EH (cell line): Measurements from ENCODE around the gene LCLAT1.
"Not testable (repeated sequence)": the region's sequence is repeated elsewhere in the genome, so short reads cannot be mapped to it uniquely, and the experiment has no call there.

ENCODE experiments used
- DNase-seq: peaks from one replicate; pipeline ENCODE4 v3.0.0-alpha.2; 2015; ENCODE audit warnings: low read depth

The LCLAT1 gene

GRCh38 chr2:30455114-30455738, 8.2 kb downstream of the LCLAT1 start:
- DNase-seq, result peak; percentile 48

- DNase-seq, result no peak
These were observed 9.1 kb downstream of the LCLAT1 start for GRCh38 chr2:30456106-30456505.

- DNase-seq, result no peak
These were observed 9.5 kb downstream of the LCLAT1 start for GRCh38 chr2:30456579-30456978.

- DNase-seq, result no peak
These were observed 10.2 kb downstream of the LCLAT1 start for GRCh38 chr2:30457296-30457695.

- DNase-seq, result no peak
These were observed 12.1 kb downstream of the LCLAT1 start for GRCh38 chr2:30459140-30459539.

GRCh38 chr2:30462131-30462857, 15.2 kb downstream of the LCLAT1 start:
- no peak for DNase-seq

GRCh38 chr2:30463535-30463934, 16.5 kb downstream of the LCLAT1 start:
- no peak for DNase-seq

GRCh38 chr2:30464544-30465170, 17.6 kb downstream of the LCLAT1 start:
- DNase-seq, result no peak

GRCh38 chr2:30465171-30465545, 18.1 kb downstream of the LCLAT1 start:
- no peak for DNase-seq

- no peak for DNase-seq
These were observed 19.2 kb downstream of the LCLAT1 start for GRCh38 chr2:30466216-30466615.

- DNase-seq, result not testable (repeated sequence)
These were observed 20.2 kb downstream of the LCLAT1 start for GRCh38 chr2:30467062-30467826.

GRCh38 chr2:30470426-30470825, 23.4 kb downstream of the LCLAT1 start:
- peak; percentile 42 for DNase-seq

- DNase-seq, result no peak
These were observed 25.3 kb downstream of the LCLAT1 start for GRCh38 chr2:30472326-30472725.

GRCh38 chr2:30475542-30475941, 28.5 kb downstream of the LCLAT1 start:
- no peak for DNase-seq

- DNase-seq, result no peak
These were observed 29.6 kb downstream of the LCLAT1 start for GRCh38 chr2:30476636-30477035.

- DNase-seq, result no peak
These were observed 33.8 kb downstream of the LCLAT1 start for GRCh38 chr2:30480703-30481322.

GRCh38 chr2:30481323-30481800, 34.3 kb downstream of the LCLAT1 start:
- peak; percentile 30 for DNase-seq

- no peak for DNase-seq
These were observed 35.0 kb downstream of the LCLAT1 start for GRCh38 chr2:30482011-30482410.

GRCh38 chr2:30484145-30484544, 37.1 kb downstream of the LCLAT1 start:
- no peak for DNase-seq

- no peak for DNase-seq
These were observed 37.9 kb downstream of the LCLAT1 start for GRCh38 chr2:30484995-30485394.

- no peak for DNase-seq
These were observed 39.6 kb downstream of the LCLAT1 start for GRCh38 chr2:30486655-30487054.

- DNase-seq, result no peak
These were observed 40.6 kb downstream of the LCLAT1 start for GRCh38 chr2:30487603-30488002.
